Measurements from ENCODE around the gene ABCC12. TPM values are rescaled to one million over a fixed set of nuclear protein-coding genes. Genes with fewer than 3 reads are reported as not detected.

Gene ABCC12
- 1.3 TPM for total RNA-seq

DNA sequence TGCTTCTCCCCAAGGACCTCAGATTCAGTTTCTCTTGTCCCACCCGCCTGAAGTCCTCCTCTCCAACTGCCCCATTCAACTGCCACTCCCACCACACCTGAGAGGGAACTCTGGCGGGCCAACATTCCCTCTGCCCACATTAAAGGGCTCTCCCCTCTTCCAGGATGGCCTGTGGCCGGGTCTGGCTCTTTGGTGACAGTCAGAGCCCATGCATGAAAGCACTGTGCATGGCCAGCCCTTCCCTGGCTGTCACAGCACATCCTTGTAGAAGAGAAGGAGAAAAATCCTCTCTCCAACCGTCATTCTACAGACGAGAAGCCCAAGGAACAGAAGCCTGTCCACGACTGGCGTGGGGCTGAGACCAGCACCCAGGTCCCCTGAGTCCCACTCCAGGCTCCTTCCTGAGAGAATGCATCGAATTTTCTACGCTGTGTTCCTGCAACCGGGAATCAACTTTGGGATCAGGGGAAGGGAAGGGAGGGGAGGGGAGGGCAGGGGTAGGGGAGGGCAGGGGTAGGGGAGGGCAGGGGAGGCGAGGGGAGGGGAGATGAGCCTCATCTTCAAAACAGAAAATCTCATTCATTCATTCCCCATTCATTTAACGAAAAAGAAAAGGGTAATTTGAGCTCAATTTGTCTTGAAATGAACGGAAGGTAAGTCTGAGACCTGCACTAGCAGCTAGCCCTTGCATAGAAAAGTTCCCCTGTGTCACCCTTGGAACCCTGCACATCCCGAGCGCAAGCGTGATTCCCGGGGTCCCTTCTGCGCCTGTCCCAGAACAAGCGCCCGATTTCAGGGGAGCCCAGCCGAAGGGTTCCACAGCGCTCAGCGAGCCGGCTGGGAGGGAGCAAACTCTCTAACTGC is at the start of gene ABCC12:
ABCC12 (minus strand) TSS at position 68 of the 864 bp plus-strand sequence. CDS start 9,569 bp downstream, outside the sequence.

Other genes starting within 250 kb of the ABCC12 start
- 80.8 TPM for gene LONP2, start 88.3 kb upstream of the ABCC12 start, total RNA-seq
- gene ABCC11, start 91.5 kb upstream of the ABCC12 start, total RNA-seq, result 0.31 TPM
- gene SIAH1, start 229.4 kb upstream of the ABCC12 start, total RNA-seq, result 133 TPM